SK-N-SH (cell line): ENCODE data around the gene HDAC4. TPM values are rescaled to one million over a fixed set of nuclear protein-coding genes. Genes with fewer than 3 reads are reported as not detected.

ENCODE experiments used
- CTCF ChIA-PET: fragments of 300-600, 350-600 bp; formaldehyde crosslinking; extraction: SDS; loops from one replicate; lab custom pipeline; 2021; lab: Yijun Ruan, JAX
- POLR2A ChIA-PET: fragments of 350-600 bp; sonication (Branson Sonifier 250); formaldehyde crosslinking; extraction: SDS; loops from one replicate; lab custom pipeline; 2020; ENCODE audit warnings: antibody characterized with exemption, inconsistent platforms; lab: Yijun Ruan, JAX
- DNase-seq: peaks from one replicate; pipeline ENCODE4 v3.0.0; 2012
- H2AFZ ChIP-seq: fragments of 200-600 bp; sonication (generic); 2 replicates; pipeline ENCODE4 v1.8.1; 2016; ENCODE audit warnings: antibody characterized with exemption, mild to moderate bottlenecking, low read depth
- H3F3A ChIP-seq: fragments of 200-600 bp; sonication (generic); replicated peaks from 2 replicates; pipeline ENCODE3; 2016; ENCODE audit warnings: antibody characterized with exemption, mild to moderate bottlenecking; ENCODE audit not compliant: insufficient read depth
- H3K27ac ChIP-seq, 2 experiments: fragments of 200-500 bp in 1 of 2; fragments of 200-600 bp in 1 of 2; sonication (Bioruptor generic) in 1 of 2; sonication (generic), shearing (Covaris generic) in 1 of 2; 2 replicates each; pipeline versions ENCODE4 v1.5.1 to v1.6.1; 2014 to 2016; ENCODE audit warnings: low read depth in 2 of 2, inconsistent platforms in 1 of 2, low read length in 1 of 2, mild to moderate bottlenecking in 1 of 2, mixed read lengths in 1 of 2
- H3K27me3 ChIP-seq: fragments of 200-600 bp; sonication (generic), shearing (Covaris generic); 2 replicates; pipeline ENCODE4 v1.6.1; 2016; ENCODE audit warnings: mixed run types; ENCODE audit not compliant: insufficient read depth
- H3K36me3 ChIP-seq, 2 experiments: fragments of 200-500 bp in 1 of 2; fragments of 200-600 bp in 1 of 2; sonication (Bioruptor generic) in 1 of 2; sonication (generic) in 1 of 2; replicated peaks in 1 of 2; 2 replicates each; pipeline versions ENCODE3 to v1.5.1; 2014 to 2016; ENCODE audit warnings: low read length in 1 of 2, mild to moderate bottlenecking in 1 of 2; ENCODE audit not compliant: insufficient read depth in 2 of 2, control insufficient read depth in 1 of 2
- H3K4me1 ChIP-seq, 2 experiments: fragments of 200-500 bp in 1 of 2; fragments of 200-600 bp in 1 of 2; sonication (Bioruptor generic) in 1 of 2; sonication (generic), shearing (Covaris generic) in 1 of 2; 2 replicates each; pipeline versions ENCODE4 v1.5.1 to v1.6.1; 2014 to 2016; ENCODE audit warnings: low read depth in 1 of 2, low read length in 1 of 2, mixed run types in 1 of 2; ENCODE audit not compliant: insufficient read depth in 2 of 2, control insufficient read depth in 1 of 2
- H3K4me2 ChIP-seq: fragments of 200-600 bp; sonication (generic), shearing (Covaris generic); 2 replicates; pipeline ENCODE4 v1.6.1; 2017; ENCODE audit warnings: mixed run types
- H3K4me3 ChIP-seq, 2 experiments: fragments of 200-500 bp in 1 of 2; fragments of 200-600 bp in 1 of 2; sonication (Bioruptor generic) in 1 of 2; sonication (generic), shearing (Covaris generic) in 1 of 2; 2 replicates each; pipeline versions ENCODE4 v1.5.1 to v1.8.1; 2014 to 2016; ENCODE audit warnings: low read depth in 2 of 2, inconsistent platforms in 1 of 2, low read length in 1 of 2, mild to moderate bottlenecking in 1 of 2, mixed read lengths in 1 of 2, moderate library complexity in 1 of 2
- H3K79me2 ChIP-seq: fragments of 200-600 bp; sonication (generic); 2 replicates; pipeline ENCODE4 v1.8.1; 2017; ENCODE audit warnings: mild to moderate bottlenecking; ENCODE audit not compliant: insufficient read depth
- H3K9ac ChIP-seq: fragments of 200-600 bp; sonication (generic); 2 replicates; pipeline ENCODE4 v1.6.1; 2017; ENCODE audit warnings: mixed run types
- H3K9me2 ChIP-seq: fragments of 200-600 bp; sonication (generic); 2 replicates; pipeline ENCODE4 v1.6.1; 2017; ENCODE audit warnings: mixed run types
- H3K9me3 ChIP-seq: fragments of 200-600 bp; sonication (generic); 2 replicates; pipeline ENCODE4 v1.6.1; 2017; ENCODE audit warnings: mixed run types, mild to moderate bottlenecking, moderate library complexity
- H4K20me1 ChIP-seq: fragments of 200-600 bp; sonication (generic); 2 replicates; pipeline ENCODE4 v1.6.1; 2017; ENCODE audit warnings: mild to moderate bottlenecking, mixed run types; ENCODE audit not compliant: insufficient read depth
- ELF1 ChIP-seq: IDR thresholded peaks from 2 replicates; pipeline ENCODE4 v1.4.0; 2012
- EZH2phosphoT487 ChIP-seq: fragments of 200-600 bp; sonication (generic); IDR thresholded peaks from 2 replicates; pipeline ENCODE4 v1.6.1; 2017; ENCODE audit warnings: low read depth, mixed run types, mild to moderate bottlenecking, antibody characterized with exemption, moderate library complexity, borderline replicate concordance
- FOSL2 ChIP-seq: IDR thresholded peaks from 2 replicates; pipeline ENCODE4 v1.4.0; 2012; ENCODE audit warnings: low read depth, mild to moderate bottlenecking, moderate library complexity, borderline replicate concordance
- FOXJ3 ChIP-seq: sonication (generic); formaldehyde crosslinking; IDR thresholded peaks from 2 replicates; pipeline ENCODE4 v1.5.1; 2020; ENCODE audit warnings: mild to moderate bottlenecking, missing genetic modification reagents
- GATA2 ChIP-seq: sonication (generic); formaldehyde crosslinking; IDR thresholded peaks from 2 replicates; pipeline ENCODE4 v1.5.0; 2020; ENCODE audit warnings: mild to moderate bottlenecking, missing genetic modification reagents
- MEF2A ChIP-seq: IDR thresholded peaks from 2 replicates; pipeline ENCODE4 v1.4.0; 2012; ENCODE audit warnings: low read depth, borderline replicate concordance
- NRF1 ChIP-seq: IDR thresholded peaks from 2 replicates; pipeline ENCODE4 v1.6.1; 2012; ENCODE audit warnings: low read depth, mild to moderate bottlenecking, low read length
- POLR2AphosphoS5 ChIP-seq: IDR thresholded peaks from 2 replicates; pipeline ENCODE4 v1.6.1; 2012; ENCODE audit warnings: low read depth, low read length
- RXRA ChIP-seq: IDR thresholded peaks from 2 replicates; pipeline ENCODE4 v1.4.0; 2012; ENCODE audit warnings: low read depth, mild to moderate bottlenecking, borderline replicate concordance
- SMC3 ChIP-seq: IDR thresholded peaks from 2 replicates; pipeline ENCODE4 v1.6.1; 2012; ENCODE audit warnings: low read depth, low read length, improper control_type of control experiment
- TAF1 ChIP-seq: IDR thresholded peaks from 2 replicates; pipeline ENCODE4 v1.6.1; 2012; ENCODE audit warnings: low read depth, mild to moderate bottlenecking, low read length, moderate library complexity, borderline replicate concordance
- TCF12 ChIP-seq: IDR thresholded peaks from 2 replicates; pipeline ENCODE4 v1.4.0; 2012
- TEAD4 ChIP-seq: IDR thresholded peaks from 2 replicates; pipeline ENCODE4 v1.4.0; 2012; ENCODE audit warnings: mild to moderate bottlenecking, borderline replicate concordance; ENCODE audit not compliant: insufficient read depth
- YY1 ChIP-seq: IDR thresholded peaks from 2 replicates; pipeline ENCODE4 v1.4.0; 2012; ENCODE audit warnings: low read depth, mild to moderate bottlenecking
- WGBS: methylation state at CpG from one replicate; pipeline ENCODE4 v1.1.6; 2017; ENCODE audit warnings: low lambda C conversion rate; 5-methylcytosine and 5-hydroxymethylcytosine counted together
- polyA plus RNA-seq, 3 experiments: library from polyadenylated mRNA; depleted of rRNA; stranded (reverse); fragments of >200 nt; gene quantifications; 2 replicates each; pipeline ENCODE4 v1.2.3, GENCODE V29; 2012
- TF ChIP-seq, protein P1 (sequence below): IDR thresholded peaks from 2 replicates; pipeline ENCODE4 v1.4.0; 2012; ENCODE audit warnings: low read depth, borderline replicate concordance
- TF ChIP-seq, protein P2 (sequence below): fragments of 150-350 bp; IDR thresholded peaks from 2 replicates; pipeline ENCODE4 v1.6.1; 2017; ENCODE audit warnings: antibody characterized with exemption, low read length, low read depth, borderline replicate concordance
- TF ChIP-seq, protein P3 (sequence below): fragments of 200-600 bp; sonication (generic); IDR thresholded peaks from 2 replicates; pipeline ENCODE4 v1.6.1; 2017; ENCODE audit warnings: antibody characterized with exemption, mild to moderate bottlenecking, moderate library complexity
- TF ChIP-seq, protein P4 (sequence below): IDR thresholded peaks from 2 replicates; pipeline ENCODE4 v1.6.1; 2012; ENCODE audit warnings: mild to moderate bottlenecking, low read depth, low read length, moderate library complexity

Gene HDAC4
- polyA plus RNA-seq, 1 of the 3 experiments (the other 2 are of a cell fraction) = 5.5 TPM

DNA sequence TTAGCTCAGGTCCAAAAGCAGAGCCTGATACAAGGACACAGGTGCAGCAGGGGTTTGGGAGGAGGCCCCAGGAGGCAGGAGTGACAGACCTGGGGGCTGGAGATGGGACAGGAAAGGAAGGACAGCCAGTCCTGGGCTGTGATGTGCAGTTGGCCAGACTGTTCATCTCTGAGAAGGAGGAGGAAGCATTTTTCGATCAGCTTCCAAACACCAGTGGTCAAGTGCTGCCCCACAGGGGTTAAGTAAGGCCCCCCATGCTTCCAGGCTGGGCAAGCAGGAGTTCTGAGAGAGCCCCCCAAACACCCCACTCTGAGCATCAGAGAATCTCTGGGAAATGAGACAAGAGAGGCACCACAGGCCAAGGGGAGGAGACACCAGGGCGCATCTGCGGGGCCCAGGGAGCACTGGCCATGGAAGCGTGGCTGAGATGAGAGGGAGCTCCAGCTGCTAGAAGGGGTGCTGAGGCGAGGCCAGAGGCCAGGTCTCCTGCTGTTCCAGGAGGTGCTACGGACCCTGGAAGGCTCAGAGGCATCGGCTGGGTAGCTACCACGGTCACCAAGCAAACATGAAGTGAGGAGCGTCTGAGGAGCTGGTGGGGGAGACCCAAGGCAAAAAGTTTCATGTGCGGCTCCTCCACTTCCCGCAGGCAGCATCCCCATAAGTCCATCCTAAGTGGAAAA, 5.6 kb upstream of the HDAC4 start:
- no peak overlapping the region for H3K4me3 ChIP-seq
- H3K36me3 ChIP-seq = no peaks in the 10 kb centered on the region
- WGBS = 66% methylated on average over 7 of the region's 11 CpGs
- no peaks in the 10 kb centered on the region for H3K27me3 ChIP-seq
- H3F3A ChIP-seq = no peaks in the 10 kb centered on the region
- peaks cover 4 to 5% of the 10 kb centered on the region in 2 experiments; a peak in 2 of 4 replicates for H3K4me1 ChIP-seq
- H4K20me1 ChIP-seq = no peaks in the 10 kb centered on the region
- H2AFZ ChIP-seq = no peak overlapping the region
- no peaks in the 10 kb centered on the region for H3K9me3 ChIP-seq
- H3K9ac ChIP-seq = no peak overlapping the region
- H3K27ac ChIP-seq = no peak overlapping the region
- ChIA-PET CTCF (interaction anchor here (0.8 kb wide), 2 partner anchors 312 to 586 kb away, joined by 3 to 4 read pairs; no protein-coding TSS in a partner anchor), POLR2A (no interaction called here)
- TF ChIP-seq TAF1 (no peak), ELF1 (no peak), EZH2phosphoT487 (no peak), FOSL2 (no peak), FOXJ3 (CRISPR knock-in tag) (no peak), MEF2A (no peak), GATA2 (CRISPR knock-in tag) (no peak), YY1 (no peak), NRF1 (no peak), POLR2AphosphoS5 (no peak), TCF12 (no peak), RXRA (no peak), TEAD4 (no peak), SMC3 (no peak)
- TF ChIP-seq, protein P1, sequence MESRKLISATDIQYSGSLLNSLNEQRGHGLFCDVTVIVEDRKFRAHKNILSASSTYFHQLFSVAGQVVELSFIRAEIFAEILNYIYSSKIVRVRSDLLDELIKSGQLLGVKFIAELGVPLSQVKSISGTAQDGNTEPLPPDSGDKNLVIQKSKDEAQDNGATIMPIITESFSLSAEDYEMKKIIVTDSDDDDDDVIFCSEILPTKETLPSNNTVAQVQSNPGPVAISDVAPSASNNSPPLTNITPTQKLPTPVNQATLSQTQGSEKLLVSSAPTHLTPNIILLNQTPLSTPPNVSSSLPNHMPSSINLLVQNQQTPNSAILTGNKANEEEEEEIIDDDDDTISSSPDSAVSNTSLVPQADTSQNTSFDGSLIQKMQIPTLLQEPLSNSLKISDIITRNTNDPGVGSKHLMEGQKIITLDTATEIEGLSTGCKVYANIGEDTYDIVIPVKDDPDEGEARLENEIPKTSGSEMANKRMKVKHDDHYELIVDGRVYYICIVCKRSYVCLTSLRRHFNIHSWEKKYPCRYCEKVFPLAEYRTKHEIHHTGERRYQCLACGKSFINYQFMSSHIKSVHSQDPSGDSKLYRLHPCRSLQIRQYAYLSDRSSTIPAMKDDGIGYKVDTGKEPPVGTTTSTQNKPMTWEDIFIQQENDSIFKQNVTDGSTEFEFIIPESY = no peak
- TF ChIP-seq, protein P2, sequence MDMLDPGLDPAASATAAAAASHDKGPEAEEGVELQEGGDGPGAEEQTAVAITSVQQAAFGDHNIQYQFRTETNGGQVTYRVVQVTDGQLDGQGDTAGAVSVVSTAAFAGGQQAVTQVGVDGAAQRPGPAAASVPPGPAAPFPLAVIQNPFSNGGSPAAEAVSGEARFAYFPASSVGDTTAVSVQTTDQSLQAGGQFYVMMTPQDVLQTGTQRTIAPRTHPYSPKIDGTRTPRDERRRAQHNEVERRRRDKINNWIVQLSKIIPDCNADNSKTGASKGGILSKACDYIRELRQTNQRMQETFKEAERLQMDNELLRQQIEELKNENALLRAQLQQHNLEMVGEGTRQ = no peak
- TF ChIP-seq, protein P3, sequence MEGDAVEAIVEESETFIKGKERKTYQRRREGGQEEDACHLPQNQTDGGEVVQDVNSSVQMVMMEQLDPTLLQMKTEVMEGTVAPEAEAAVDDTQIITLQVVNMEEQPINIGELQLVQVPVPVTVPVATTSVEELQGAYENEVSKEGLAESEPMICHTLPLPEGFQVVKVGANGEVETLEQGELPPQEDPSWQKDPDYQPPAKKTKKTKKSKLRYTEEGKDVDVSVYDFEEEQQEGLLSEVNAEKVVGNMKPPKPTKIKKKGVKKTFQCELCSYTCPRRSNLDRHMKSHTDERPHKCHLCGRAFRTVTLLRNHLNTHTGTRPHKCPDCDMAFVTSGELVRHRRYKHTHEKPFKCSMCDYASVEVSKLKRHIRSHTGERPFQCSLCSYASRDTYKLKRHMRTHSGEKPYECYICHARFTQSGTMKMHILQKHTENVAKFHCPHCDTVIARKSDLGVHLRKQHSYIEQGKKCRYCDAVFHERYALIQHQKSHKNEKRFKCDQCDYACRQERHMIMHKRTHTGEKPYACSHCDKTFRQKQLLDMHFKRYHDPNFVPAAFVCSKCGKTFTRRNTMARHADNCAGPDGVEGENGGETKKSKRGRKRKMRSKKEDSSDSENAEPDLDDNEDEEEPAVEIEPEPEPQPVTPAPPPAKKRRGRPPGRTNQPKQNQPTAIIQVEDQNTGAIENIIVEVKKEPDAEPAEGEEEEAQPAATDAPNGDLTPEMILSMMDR = no peak
- TF ChIP-seq, protein P4, sequence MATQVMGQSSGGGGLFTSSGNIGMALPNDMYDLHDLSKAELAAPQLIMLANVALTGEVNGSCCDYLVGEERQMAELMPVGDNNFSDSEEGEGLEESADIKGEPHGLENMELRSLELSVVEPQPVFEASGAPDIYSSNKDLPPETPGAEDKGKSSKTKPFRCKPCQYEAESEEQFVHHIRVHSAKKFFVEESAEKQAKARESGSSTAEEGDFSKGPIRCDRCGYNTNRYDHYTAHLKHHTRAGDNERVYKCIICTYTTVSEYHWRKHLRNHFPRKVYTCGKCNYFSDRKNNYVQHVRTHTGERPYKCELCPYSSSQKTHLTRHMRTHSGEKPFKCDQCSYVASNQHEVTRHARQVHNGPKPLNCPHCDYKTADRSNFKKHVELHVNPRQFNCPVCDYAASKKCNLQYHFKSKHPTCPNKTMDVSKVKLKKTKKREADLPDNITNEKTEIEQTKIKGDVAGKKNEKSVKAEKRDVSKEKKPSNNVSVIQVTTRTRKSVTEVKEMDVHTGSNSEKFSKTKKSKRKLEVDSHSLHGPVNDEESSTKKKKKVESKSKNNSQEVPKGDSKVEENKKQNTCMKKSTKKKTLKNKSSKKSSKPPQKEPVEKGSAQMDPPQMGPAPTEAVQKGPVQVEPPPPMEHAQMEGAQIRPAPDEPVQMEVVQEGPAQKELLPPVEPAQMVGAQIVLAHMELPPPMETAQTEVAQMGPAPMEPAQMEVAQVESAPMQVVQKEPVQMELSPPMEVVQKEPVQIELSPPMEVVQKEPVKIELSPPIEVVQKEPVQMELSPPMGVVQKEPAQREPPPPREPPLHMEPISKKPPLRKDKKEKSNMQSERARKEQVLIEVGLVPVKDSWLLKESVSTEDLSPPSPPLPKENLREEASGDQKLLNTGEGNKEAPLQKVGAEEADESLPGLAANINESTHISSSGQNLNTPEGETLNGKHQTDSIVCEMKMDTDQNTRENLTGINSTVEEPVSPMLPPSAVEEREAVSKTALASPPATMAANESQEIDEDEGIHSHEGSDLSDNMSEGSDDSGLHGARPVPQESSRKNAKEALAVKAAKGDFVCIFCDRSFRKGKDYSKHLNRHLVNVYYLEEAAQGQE = no peak
- no peaks in the 10 kb centered on the region for H3K79me2 ChIP-seq
- H3K9me2 ChIP-seq = no peaks in the 10 kb centered on the region
- H3K4me2 ChIP-seq = no peak overlapping the region
- DNase-seq = no peak
